Globus pallidus (tissue), 1 donor: Measurements from ENCODE around the gene DERL3.
A peak's percentile ranks its signal among the peaks of the same experiment; 100 is the strongest.

Source experiments
- DNase-seq: peaks from one replicate; pipeline ENCODE4 v3.0.0-alpha.2; 2015; ENCODE audit warnings: low spot score

Gene DERL3

GRCh38 chr22:23801886-23802377, 36.9 kb downstream of the DERL3 start:
- DNase-seq, result no peak

GRCh38 chr22:23801238-23801821, 37.5 kb downstream of the DERL3 start:
- DNase-seq, result no peak

- no peak for DNase-seq
Measured at GRCh38 chr22:23800297-23801237, 38.2 kb downstream of the DERL3 start.

- no peak for DNase-seq
Measured at GRCh38 chr22:23796461-23796860, 42.3 kb downstream of the DERL3 start.

GRCh38 chr22:23793326-23793725, 45.5 kb downstream of the DERL3 start:
- no peak for DNase-seq

GRCh38 chr22:23791738-23792645, 46.8 kb downstream of the DERL3 start:
- DNase-seq, result no peak

- no peak for DNase-seq
Measured at GRCh38 chr22:23790819-23791737, 47.7 kb downstream of the DERL3 start.

GRCh38 chr22:23789638-23790037, 49.2 kb downstream of the DERL3 start:
- no peak for DNase-seq

GRCh38 chr22:23789121-23789520, 49.7 kb downstream of the DERL3 start:
- DNase-seq, result no peak

GRCh38 chr22:23787910-23788309, 50.9 kb downstream of the DERL3 start:
- DNase-seq, result no peak

GRCh38 chr22:23787600-23787896, 51.3 kb downstream of the DERL3 start:
- DNase-seq, result no peak

GRCh38 chr22:23786752-23787599, 51.8 kb downstream of the DERL3 start, which contains the start of gene SMARCB1:
Gene SMARCB1 (plus strand): TSS chr22:23786966. CDS start chr22:23787170, 204 bp downstream.
- peak; percentile 82 for DNase-seq

- DNase-seq, result no peak
Measured at GRCh38 chr22:23786261-23786710, 52.5 kb downstream of the DERL3 start.
